NB4 (cell line): ENCODE measurements around the gene DLG2.

Experiments used
- CTCF ChIP-seq: IDR thresholded peaks from one replicate; pipeline ENCODE4 v1.5.1; 2012; ENCODE audit warnings: low read depth, low read length
- POLR2A ChIP-seq: IDR thresholded peaks from 2 replicates; pipeline ENCODE4 v1.6.1; 2011; ENCODE audit warnings: mild to moderate bottlenecking; ENCODE audit not compliant: insufficient read length; ENCODE audit errors: extremely low read depth

- TF ChIP-seq CTCF (no peak), POLR2A (no peak)
Measured at GRCh38 chr11:85423316-85423715, 203.8 kb downstream of the DLG2 start.
